ENCODE results near the gene DEGS2.
"Not testable (repeated sequence)": the region's sequence is repeated elsewhere in the genome, so short reads cannot be mapped to it uniquely, and the experiment has no call there.

Gene DEGS2

DNA sequence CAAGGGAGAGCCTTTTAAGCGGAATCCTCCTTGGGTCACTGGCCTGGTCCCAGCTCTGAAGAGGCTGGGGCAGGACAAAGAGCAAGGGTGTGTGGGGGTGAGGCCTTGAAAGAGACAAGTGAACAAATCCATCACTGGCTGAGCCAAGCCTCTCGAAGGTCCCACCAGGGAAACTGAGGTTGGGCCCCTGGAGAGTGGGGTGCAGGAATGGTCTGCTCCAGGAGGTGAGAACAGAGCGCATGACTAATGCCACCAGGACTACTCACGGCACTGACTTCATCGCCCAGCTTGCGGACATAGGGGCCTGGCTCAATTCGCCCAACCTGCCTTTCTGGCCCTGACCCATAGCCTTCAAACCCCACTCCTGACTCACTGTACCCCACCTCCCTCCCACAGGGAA lies 19.2 kb upstream of the DEGS2 start:
- no peak for DNase-seq (ENCODE audit: low read depth)

DNA sequence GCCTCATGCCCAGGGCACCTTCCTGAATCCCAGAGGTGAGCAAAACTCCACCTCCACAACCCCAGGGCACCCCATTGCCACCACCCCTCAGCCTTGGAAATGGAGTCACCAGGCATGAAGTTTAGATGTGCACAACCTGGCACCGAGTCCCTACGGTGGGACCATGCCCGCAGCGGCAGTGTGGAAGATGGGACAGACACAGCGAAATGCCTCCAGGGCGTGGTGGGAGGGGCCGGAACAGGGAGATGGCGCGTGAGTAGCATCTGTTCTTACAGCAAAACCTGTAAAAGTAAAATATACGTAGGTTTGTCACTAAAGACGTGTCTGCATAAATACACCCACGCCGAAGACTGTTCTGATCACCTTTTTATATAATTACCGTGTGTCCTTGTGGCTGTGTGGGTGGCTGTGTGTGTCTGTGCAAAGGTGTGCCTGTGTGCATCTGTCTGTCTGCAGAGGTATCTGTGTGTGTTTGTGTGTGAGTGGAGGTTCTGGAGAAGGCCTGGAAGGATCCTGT lies 17.4 kb upstream of the DEGS2 start:
- DNase-seq (ENCODE audit: low read depth) = no peak

DNA sequence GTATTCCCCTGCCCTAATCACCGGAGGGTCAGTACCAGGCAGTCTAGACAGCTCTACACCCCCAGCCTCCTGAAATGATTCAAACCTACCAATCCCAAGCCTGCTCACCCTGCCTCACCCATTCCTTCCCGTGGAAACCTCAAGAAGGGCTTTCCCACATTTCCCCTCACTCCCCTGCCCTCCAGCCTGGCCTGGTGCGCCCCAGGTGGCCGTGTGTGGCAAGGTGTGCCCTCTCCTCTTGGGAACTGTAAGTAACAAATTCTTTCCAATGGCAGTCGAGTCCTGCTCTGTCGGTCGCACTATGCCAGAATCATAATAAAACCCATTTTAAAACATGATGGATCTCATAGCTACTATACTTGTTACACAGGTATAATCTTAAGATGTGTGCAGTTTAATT lies 13.9 kb upstream of the DEGS2 start:
- no peak for DNase-seq (ENCODE audit: low read depth)

DNA sequence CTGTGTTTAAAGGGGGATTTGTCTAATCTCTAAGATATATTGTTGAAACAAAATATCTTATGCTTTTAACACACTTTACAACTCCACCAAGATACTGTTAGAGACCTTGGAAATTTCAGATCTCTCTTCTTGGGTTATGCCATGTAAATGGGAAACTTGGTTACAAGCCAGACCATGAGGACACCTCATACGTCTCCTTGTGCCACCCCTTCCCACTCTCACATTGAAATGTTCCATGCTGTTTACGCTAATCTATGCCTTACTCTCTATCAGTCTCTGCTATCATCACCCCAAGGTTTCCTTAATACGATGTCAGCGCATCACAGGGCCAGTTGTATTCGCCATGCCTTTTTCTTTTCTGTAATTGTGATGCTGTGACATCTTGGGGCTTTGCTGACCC lies 13.4 kb upstream of the DEGS2 start:
- DNase-seq (ENCODE audit: low read depth) = no peak

DNA sequence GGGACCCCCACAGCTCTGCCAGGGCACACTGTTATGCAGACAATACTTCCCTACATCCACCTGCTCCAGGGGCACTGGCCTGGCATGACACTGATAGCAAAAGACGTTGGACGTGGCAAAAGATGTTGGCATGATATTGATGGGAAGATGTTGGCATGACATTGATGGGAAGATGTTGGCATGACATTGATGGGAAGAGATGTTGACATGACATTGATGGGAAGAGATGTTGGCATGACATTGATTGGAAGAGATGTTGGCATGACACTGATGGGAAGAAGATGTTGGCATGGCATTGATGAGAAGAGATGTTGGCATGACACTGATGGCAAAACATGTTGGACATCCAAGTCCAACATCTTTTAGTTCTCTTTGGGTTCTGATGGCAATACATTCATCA lies 11.4 kb upstream of the DEGS2 start:
- no peak for DNase-seq (ENCODE audit: low read depth)

DNA sequence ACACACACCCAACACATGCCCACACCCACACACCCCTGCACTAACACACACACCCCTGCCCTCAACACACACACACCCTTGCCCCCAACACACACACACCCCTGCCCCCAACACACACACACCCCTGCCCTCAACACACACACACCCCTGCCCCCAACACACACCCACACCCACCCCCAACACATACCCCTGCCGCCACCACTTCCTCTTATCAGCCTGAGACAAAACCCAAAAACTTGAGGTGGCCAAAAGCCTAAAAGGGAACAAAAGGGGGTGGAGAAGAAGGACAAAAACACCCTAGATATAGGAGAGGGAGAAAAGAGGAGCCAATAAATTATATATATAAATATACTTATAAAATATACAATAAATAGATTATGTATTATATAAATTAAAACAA lies 9.1 kb upstream of the DEGS2 start:
- DNase-seq (ENCODE audit: low read depth) = no peak

DNA sequence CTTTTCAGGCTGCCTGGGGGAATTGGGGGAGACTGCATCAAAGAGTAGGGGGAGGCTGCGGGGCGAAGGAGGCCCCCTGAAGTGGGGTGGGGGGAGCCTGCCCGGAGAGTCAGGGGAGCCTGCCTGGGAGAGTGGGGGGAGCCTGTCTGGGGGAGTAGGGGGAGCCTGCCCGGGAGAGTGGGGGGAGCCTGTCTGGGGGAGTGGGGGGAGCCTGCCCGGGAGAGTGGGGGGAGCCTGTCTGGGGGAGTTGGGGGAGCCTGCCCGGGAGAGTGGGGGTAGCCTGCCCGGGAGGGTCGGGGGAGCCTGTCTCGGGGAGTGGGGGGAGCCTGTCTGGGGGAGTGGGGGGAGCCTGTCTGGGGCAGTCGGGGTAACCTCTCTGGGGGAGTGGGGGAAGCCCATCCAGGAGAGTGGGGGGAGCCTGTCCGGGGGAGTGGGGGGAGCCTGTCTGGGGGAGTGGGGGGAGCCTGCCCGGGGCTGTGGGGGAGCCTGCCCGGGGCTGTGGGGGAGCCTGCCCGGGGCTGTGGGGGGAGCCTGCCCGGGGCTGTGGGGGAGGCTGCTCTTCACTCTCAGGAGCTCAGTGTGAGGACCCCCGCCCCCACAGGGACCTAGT lies 6.5 kb upstream of the DEGS2 start:
- no peak for DNase-seq (ENCODE audit: low read depth)

DNA sequence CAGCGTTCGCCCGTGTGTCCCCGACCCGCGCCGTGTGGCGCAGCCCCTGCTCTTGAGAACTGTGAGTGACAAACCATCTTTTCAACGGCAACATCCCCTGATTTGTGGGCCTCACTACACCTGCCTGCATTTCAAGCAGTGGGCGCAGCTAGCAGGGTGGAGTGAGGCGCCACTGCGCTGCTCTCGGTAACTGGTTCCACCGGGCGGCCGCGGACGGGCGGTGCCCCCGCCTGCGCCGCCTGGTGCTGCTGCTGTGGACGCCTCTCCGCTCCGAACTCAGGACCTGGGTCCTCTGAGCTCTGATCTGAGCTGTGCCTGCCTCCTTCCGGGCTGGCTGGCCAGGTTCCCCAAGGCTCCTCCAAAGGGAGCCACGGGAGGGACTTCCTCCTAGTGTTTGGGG lies 5.9 kb upstream of the DEGS2 start:
- no peak for DNase-seq (ENCODE audit: low read depth)

DNA sequence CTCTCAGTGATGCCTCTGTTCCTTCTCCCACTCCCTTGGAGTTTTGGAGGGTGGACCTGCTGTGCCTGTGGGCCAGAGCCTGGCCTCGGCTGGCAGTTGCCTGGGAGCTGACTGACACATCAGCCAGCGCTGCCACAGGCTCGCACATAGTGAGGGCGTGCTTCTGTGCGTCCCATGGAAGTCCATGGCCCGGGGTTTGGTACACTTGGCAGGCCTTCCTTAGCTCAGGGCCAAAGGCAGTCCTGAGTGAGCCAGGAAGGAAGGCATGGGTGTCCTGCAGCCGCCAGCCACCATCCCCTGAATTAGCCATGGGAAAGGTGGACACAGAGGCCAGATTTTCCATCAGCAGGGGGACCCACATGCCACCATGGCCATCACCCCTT lies 1.1 kb upstream of the DEGS2 start:
- DNase-seq (ENCODE audit: low read depth) = no peak

DNA sequence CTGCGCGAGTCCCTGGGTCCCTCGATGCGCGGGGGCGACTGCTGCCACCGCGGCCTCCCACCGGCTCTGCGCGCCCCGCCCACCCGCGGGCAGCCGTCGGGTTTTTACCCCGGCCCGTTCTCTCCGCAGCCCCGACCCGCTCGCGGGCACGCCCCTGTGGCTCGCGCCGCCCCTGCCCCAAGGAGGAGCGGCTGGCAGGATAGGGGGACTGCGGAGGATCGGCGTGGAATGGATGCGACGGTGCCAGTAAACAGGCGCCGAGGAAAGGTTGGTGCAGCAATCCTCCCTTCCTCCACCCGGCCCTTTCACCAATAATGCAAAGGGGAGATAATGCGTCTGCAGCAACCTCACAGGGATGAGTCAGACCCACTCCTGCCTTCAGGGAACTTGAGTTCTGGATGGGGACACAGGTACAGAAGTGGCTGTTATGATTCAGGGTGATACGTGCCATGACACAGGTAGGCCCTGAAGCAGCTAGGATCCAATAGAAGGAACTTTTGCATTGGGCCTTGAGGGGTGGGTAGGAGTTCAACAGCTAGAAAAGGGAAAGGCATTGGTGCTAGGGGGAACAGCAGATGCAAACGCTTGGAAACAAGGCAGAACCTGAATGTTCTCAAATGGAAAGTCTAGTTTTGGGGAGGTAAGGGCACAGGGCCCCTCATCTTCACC lies 554 bp upstream of the DEGS2 start:
- DNase-seq (ENCODE audit: low read depth) = peak; percentile 1

DNA sequence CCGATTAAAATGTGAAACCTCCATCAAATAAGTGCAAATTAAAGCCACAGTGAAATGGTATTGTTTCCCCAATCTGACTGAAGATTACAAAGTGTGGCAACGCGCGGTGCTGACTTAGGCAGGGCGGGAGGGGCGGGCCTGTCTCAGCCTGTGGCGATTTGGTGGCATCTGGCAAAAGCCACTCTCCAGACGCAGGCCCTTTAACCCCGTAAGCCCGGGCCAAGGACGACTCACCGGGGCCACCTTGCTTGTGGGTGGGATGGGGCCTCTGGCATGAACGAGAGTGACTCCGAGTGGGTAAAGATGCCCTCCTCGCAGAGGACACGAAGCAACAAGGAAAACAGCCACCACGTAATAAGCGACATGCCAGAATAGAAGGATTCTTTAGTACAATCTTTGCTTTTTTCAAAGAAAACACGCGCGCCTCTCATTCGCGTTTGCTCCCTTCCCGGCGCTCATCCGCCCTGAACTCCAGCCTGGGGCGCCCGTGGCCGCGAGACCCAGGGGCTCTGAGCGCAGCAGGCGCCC lies 815 bp downstream of the DEGS2 start:
- DNase-seq (ENCODE audit: low read depth) = no peak

DNA sequence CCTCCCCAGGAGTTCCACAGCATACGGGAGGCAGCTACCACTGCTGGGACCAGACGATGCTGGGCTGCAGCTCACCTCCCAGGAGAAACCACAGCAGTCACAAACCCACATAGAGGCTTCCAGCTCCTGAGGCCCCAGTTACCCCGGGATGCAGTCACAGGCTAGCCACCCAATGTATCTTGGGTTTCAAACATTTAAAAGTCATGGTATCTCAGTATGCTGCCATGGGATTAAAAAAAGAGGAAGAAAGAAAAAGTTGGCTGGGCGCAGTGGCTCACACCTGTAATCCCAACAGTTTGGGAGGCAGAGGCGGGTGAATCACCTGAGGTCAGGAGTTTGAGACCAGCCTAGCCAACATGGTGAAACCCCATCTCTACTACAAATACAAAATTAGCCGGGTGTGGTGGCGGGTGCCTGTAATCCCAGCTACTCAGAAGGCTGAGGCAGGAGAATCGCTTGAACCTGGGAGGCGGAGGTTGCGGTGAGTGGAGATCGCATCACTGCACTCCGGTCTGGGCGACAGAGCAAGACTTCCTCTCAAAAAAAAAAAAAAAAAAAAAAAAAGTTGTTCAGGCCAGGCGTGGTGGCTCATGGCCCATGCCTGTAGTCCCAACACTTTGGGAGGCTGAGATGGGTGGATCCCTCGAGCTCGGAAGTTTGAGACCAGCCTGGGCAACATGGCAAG lies 1.8 kb downstream of the DEGS2 start:
- DNase-seq (ENCODE audit: low read depth) = not testable (repeated sequence)

DNA sequence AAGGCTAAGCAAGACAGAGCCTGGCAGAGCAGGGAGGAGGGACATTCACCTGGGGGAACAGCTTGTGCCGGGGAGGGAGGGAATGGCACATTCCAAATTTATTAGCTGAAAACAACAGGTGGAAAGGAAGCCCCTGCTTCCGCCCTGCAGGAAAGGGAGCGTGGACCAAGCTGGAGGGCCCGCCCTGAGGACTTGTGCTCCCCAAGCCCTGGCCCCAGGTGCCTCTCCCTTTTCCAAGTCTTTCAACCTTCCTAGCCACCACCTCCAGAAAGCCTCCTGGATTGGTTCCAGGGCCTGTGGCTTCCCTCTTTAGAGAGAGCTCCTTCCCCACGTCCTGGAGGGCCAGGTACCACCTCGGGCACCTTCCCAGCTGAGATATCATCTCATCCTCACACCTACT lies 2.7 kb downstream of the DEGS2 start:
- DNase-seq (ENCODE audit: low read depth) = no peak

DNA sequence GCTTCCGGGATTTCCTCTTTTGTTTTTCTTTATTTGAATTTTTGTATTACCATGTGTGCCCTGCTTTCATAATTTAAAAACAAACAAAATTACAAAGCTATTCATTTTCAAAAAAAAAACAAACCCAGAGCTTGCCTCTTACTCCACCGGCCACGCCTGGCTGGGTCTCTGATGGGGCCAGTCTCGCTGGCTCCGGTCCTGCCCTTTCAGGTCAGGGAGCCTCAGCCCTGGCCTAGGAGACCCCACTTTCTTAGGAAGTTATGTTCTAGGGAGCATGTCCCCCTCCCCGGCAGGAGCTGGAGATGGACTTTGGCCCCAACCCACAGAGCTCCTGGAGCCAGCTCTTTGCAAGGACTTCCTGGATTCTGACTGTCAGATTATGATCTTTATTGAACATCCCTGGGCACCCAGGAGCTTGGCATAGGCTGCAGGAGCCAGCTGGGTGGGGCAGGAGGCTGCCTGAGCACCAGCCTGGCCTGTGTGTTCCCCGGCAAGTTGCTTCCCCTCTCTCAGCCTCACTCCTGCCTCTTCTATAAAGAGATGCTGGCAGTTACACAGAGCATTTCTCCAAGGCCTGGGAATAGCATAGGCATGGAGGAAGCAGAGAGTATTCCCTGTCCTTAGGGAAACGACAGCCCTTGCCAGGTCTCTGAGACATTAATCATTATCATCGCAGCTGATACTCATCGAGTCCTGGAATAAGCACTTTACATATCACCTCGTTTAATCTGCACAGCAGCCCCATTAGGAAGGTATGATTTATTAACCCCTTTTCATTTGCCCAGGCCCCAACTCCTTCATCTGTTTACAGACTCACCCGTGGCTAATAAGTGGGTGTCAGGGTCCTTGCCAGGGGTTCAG lies 3.5 kb downstream of the DEGS2 start:
- DNase-seq (ENCODE audit: low read depth) = no peak

DNA sequence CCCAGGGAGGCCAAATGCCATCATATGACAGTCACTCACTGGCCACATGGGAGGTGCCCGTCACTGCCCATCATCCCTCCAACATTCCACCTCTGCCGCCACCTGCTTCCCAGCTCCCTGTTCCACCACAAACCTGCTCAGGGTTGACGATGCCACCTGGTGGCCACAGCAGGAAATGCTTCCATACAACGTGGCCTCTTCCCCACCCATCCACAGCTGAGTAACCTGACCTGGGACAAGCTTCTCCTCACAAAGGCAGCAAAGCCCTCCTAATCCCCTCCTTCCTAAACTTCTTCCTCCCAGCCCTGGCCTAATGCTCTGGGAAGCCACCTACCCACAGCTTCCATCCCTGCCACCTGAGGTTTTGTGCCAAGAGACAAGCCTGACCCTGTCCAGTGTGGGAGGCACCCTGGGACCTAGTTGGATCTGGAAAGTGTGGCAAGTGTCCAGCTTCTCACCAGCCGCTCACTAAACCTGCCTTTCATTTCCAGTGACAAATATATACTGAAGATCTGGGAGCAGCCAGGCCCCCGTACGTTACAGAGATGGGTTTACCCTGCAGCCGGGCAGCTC lies 4.3 kb downstream of the DEGS2 start:
- peak; percentile 11 for DNase-seq (ENCODE audit: low read depth)

DNA sequence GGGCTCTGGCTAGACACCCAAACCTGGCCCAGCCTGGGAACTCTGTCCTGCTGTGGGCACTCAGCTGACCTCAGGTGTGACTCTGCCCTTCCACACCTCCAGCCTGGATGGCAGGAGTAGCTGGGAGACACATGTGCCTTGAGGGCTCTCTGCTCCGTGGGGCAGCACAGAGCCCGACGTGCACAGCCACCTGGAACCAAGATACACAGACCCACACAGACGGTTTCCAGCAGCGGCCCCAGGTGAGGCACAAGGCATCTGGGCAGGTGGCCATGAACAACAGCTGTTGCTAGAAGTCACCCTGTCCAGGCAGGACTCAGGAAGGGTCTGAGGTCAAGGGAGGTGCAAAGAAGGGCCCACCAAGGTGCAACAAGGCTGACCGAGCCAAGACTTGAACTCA lies 5.9 kb downstream of the DEGS2 start:
- no peak for DNase-seq (ENCODE audit: low read depth)

DNA sequence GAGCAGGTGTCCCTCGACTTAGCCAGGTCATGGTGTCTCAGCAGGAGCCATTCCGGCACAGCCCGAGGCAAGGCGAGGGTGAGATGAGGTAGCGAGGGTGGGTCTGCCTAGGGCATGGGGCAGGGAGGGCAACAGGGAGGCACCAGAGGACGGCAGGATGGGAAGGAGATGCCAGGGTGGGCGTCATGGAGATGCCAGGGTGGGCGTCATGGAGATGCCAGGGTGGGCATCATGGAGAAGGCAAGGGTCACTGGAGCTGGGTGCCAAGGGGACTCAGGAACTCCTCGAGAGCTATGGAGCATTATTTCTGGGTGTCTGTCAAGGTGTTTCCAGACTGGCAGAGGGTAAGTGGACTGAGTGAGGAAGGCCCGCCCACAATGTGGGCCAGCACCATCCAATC lies 7.4 kb downstream of the DEGS2 start:
- DNase-seq (ENCODE audit: low read depth) = no peak

DNA sequence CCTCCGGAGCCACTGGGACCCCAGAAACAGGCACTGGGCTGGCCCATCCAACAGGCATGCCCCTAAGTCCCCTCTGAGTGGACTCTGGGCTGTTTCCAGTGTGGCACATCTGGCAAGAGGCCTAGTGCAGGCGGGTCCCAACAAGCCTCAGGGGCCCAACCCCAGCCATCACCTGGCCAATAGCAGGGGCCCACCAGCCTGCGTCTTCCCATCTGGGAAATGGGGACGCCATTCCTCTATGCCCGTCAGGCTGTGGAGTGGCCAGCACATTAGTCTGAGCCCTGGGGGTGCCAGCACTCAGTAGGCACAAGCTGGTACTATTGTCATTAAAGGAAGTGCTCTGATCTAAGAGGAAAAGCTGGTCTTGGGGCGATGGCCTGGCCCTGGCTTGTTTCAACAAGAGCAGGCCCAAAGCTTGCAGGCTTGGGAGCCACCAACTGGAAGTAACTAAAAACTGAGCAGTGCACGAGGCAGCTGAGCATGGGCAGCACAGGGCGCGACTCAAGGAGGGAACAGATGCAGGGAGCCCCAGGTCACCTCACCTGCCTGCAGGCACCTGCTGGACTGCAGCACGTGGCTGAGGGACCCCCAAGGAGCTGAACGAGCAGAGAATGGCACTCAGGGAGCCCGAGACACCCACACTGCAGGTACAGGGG lies 8.4 kb downstream of the DEGS2 start:
- no peak for DNase-seq (ENCODE audit: low read depth)

DNA sequence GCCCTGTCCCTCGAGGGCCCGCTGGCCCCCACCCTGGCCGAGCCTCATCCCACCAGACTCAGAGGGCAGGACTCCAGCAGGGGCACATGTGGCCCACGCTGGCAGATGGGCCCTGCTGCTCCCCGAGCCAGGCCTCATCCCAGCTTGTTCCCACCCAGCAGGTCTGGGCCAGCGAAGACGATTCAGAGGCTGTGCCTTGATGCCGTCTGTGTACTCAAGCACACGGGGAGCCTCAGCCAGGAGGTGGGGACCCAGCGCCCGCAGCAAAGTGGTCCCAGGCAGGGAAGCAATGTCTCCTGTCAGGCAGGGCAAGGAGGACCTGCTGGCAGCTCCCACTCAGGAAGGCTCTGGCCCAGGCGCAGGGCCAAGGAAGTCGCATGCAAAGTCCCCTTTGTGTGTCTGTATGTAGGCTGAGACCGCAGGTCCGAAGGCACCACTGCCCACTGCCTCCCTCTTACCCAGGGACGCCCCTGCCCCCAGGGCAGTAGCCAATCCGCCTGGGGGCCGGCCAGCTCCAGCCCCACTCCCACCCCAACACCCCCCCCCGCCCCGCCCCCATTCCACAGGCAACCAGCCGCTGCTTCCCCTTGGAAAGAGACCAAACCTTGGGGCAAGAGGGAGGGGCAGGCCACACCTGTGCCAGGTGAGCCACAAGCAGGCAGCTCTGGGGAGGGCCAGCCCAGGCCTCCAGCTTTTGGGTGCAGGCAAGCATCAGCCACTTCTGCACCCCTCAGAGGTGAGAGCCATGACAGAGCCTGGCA lies 9.4 kb downstream of the DEGS2 start:
- no peak for DNase-seq (ENCODE audit: low read depth)

DNA sequence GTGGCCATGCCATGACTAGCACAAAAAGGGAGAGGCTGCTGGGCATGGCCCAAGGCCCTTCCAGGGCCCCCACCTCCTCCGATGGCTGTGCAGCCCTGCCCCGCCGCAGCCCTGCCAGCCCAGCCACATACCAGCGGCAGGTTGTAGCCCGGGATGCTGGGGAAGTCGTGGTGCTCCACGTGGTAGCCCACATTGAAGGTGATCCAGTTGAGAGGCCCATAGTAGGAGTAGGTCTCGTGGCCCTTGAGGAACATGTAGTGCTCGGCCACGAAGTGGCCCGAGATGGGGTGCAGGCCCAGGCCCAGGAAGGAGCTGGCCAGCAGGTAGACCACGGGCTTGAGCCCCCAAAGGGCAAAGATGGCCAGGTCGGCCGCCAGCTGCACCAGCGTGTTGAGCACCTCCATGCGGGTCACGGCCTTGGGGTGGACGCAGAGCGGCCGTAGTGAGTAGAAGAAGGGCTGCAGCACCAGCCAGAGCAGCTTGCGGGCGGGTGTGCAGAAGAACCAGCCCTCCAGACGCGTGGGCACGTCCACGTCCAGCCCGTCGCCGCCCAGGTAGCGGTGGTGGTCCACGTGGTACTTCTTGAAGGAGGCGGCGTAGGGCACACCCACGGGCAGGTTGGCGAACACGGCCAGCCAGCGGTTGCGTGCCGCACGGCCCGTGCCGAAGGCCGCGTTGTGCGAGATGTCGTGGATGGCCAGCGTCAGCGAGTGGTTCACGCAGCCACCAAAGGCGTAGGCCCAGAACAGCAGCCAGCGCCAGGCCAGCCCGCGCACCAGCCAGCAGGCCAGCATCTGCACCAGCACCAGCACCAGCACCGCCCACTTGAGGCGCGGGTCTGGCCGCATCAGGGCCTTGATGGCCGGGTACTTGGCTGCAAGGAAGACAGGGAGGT lies 10.4 kb downstream of the DEGS2 start:
- DNase-seq (ENCODE audit: low read depth) = no peak
